HG03175 (cell line): ENCODE data around the gene HYDIN.

Source experiments
- ATAC-seq: cut with Tn5 transposase; IDR thresholded peaks from one replicate; pipeline ENCODE4 v1.9.1; 2021; ENCODE audit warnings: mild to moderate bottlenecking, moderate library complexity; ENCODE audit not compliant: unreplicated experiment

HYDIN gene

DNA sequence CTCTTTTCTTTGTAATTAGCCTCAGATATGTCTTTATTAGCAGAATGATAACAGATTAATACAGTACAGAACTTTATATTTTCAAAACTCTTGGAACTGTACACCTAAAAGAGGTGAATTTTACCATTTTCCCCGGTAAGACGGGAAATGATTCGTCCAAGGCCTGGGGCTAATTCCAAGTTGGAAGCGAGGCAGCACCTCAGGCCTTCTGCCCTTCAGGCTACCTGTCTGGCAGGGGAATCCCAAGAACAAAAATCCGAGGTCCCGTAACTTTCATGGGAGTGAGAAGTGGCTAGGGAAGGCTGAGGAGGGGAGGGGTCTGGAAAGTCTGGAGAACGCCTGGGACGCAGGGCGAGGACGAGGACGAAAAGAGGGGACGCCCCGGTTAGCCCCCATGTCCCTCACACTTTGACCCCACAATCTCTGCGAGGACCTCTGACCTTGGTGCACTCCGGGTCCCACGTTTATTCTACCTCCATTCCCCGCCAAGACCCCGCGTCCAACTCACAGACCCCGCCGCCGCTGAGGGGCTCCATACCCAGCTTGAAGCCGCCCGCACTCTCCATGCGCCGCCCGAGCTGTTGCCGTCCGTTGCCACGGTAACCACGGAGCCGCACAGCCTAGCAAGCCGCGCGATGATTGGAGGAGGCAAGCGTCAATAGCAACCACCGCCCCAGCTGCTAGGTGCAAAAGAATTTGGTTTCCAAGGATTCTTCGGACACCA lies at the start of gene HYDIN:
Gene HYDIN (minus strand): TSS at position 601 of the 724 bp plus-strand sequence. CDS start 43,827 bp downstream, outside the sequence.
- ATAC-seq, result no peak

DNA sequence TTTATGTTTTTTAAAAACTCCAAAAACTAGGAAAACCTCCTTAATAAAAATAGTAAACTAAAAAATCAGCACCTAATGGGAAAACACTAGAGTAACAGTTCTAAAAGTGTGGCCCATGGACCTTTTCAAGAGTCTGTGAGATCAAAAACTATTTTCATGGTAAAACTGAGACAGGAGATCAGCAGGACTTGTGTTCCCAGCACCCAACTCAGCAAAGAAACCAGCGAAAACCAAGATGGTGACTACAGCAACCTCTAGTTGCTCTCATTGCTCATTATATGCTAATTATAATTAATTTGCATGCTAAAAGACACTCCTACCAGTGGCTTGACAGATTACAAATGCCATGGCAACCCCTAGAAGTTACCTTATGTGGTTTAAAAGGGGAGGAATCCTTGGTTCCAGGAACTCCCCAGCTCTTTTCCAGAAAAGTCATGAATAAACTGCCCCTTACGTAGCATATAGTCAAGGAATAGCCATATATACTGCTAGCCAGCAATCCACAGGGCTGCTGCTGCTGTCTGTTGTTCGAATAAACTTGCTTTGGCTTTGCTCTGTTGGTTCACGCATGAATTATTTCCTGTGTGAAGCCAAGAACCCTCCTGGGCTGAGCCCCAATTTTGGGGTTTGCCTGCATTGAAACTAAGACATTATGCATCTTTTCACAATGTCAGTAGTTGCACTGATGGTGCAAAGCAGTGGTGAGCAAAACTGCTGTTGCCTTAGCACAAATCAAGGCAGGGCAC lies 46.2 kb upstream of the HYDIN start:
- ATAC-seq, result no peak

DNA sequence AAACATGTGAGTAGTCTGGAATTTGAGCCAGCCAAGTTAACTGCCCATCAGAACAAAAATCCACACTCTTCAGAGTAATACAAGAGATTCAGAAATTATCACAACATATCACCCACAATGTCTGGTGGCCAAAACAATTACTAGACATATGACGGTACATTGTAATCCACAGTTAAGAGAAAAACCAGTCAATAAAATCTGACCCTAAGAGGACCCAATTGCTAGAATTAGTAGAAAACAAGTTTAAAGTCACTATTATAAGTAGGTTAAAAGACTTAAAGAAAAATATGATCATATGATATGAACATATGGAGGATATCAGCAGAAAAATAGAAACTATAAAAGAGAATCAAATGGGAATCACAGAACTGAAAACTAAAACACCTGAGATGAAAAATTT lies 42.9 kb upstream of the HYDIN start:
- no peak for ATAC-seq

DNA sequence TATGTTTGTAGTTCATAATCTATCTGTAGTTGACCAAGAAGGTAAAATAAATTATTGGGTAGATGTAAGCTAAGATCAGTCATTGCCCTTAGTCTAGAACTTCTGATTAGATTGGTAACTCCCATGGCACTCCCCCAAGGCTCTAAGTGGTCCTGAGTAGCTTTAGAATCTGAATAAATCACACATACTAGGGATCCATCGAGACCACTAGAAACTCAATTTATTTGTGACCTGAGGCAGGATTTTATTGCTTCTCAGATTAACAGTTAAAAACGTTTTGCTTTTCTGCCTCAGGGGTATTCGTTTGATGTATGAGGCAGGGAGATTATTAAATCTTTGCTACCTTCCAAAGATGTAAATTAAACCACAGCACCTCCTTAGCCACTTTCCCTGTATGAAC lies 33.8 kb upstream of the HYDIN start:
- no peak for ATAC-seq

DNA sequence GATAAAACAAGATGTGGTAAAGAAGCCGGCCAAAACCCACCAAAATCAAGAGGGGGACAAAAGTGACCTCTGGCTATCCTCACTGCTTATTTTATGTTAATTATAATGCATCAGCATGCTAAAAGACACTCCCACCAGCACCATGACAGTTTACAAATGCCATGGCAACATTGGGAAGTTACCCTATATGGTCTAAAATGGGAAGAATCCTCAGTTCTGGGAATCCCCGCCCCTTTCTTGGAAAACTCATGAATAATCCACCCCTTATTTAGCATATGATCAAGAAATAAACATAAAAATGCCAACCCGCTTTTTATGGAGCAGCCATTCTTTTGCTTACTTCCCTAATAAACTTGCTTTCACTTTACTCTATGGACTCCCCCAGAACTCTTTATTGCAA lies 33.1 kb upstream of the HYDIN start:
- no peak for ATAC-seq

DNA sequence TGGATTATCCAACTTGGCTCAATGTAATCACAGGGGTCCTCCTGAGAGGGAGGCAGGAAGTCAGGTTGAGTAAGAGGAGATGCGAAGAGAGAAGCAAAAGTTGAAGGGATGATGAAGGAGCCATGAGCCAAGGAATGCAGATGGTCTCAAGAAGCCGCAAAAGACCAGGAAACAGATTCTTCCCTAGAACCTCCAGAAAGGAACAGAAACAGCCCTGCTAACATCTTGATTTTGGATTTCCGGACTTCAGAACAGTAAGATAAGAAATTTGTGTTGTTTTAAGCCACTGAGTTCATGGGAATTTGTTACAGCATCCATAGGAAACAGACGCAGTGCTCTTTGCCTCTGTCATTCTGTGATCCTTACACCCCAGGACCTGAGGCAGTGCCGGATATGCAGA lies 31.9 kb upstream of the HYDIN start:
- ATAC-seq, result no peak

DNA sequence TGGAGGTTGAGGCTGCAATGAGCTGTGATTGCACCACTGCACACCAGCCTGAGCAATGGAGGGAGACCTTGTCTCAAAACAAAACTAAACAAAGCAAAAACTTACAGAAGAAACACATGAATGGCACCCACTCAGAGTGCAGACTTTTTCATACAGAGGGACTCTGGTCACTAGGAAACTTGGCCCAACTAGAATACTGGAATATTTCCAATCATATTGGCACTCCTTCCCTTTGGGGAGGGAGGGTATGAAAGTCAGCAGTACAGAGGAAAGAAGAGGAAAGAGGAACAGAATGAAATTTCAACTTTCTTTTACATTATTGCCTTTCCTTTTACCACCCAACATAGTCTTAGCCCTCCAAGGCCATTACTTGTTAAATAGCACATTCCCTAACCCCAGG lies 30.5 kb upstream of the HYDIN start:
- no peak for ATAC-seq

DNA sequence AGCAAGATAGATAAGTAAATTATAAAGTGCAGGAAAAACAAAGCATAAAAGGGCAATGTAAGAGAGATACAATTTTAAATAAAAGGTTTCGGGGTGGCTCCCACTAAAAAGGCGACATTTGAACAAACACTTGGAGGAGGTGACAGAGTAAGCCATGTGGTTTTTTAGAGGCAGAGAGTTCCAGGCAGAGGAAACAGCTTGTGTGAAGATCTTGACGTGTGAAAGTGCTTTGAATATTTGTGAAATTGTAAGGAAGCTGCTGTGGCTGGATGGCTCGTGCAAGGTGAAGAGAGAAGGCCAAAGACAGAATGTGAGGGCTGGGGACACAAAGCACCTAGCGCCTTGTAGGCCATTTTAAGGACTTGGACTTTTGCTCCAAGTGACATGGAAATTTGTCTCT lies 28.6 kb upstream of the HYDIN start:
- ATAC-seq, result no peak

DNA sequence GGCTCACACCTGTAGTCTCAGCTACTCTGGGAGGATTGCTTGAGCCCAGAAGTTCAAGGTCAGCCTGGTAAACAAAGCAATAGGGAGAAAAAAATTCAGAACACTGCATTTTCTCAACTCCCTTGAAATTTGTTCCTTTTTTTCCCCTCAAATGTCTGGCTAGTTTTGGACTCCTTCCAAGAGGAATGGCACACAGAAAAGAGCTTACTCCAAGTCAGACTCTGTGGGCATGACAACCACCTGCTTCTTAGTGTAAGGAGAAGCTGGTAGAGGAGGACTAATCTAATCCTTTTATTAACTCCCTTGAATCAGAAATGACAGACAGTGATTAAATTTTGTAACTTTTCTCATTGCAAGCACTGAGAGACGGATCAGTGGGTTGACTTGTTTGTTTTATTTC lies 27.9 kb upstream of the HYDIN start:
- no peak for ATAC-seq

DNA sequence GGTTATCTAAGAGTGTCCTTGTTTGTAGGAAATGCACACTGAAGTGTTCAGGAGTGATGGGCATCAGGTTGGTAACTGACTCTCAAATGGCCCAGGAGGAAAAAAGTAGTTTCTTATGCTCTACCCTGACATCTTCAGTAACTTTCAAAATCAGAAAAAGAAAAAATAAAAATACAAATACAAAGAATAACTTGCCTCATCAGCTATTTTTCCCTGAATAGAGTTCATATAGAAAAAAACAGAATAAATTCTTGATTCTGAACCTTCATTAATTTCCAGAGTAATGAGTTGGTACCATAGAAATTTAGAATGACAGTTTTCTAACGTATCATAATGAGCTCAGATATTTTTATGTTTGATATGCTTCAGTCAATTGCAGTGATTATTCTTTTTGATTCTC lies 27.2 kb upstream of the HYDIN start:
- no peak for ATAC-seq

DNA sequence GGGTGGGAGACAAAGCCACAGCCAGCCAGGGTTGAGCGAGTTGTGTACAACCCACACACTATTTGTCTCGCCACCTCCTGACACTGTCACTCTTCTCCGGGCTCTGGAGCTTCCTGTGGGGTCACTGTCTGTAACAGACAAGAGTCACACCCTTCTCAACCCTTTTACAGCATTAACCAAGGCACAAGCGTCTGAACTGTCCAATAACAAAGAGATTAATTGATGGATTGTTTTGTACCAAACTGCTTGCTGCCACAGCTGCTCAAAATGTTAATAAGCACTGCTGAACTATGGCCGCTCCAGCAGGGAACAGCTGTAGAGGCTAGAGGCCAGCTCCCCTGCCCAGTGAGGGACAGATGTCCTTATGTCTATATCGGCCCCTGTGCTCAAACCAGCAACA lies 25.2 kb upstream of the HYDIN start:
- no peak for ATAC-seq

DNA sequence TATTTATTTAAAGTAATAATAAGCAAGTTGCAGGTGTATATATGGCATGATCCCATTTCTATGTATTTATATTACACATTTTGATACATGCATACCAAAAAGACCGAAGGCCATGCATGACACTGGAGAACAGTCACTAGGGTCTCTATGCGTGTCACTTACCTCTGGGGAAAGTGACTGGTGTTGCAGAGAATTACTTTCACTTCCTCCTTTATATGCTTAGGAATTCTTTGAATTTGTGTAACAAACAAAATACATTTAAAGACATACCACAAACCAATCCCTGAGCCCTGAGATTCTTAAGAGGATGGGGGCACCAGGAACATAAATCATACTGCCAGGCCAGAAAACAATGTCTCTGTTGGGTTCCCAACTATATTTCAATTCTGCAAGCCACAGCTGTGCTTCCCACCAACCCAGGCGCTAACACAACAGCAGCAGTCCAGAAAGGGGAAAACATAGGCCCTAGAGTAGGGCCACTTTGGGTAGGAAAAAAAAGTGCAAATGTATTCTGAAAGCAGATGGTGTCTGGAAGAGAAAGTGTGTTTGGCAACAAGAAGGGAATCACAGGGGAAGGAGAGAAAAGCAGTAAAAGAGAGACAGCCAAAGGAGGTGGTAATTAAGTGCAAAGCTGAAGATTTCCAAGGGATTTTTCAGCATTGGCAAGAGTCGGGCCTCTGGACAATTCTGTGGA lies 24.5 kb upstream of the HYDIN start:
- no peak for ATAC-seq

DNA sequence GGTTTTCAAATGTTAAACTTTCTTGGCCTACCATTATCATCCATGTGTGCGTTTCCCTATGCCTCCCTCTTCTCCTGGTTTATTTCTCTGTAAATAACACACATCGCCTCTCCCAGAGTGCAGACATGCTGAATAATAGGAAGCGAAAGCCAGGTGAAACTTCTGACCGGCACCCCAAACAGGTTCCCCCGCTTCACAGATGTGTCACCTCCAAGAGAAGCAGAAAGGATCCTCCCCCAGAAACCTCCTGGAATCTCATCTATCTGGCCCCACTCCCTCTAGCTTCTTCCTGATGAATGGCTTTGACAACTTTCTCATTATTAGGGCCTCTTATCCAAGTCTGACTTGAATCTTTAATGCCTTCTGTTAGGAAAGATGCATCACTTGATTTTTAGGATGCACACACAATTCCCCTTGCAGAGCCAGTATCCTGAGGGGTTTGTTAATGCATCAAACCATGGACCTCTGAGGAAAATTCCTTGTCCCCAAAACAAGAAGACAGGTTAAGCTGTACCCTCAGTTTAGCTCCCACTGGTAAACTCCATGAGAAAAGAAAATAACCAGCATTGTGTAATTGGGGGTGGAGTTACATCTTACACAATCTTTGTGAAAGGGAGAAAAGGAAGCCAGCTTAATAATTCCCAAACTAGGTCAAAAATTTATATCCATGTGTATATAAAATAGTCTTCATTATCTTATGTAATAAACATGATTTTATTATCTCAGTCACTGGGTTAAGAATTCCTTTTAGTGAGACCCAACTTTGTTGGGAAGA lies 20.1 kb upstream of the HYDIN start:
- ATAC-seq, result no peak

DNA sequence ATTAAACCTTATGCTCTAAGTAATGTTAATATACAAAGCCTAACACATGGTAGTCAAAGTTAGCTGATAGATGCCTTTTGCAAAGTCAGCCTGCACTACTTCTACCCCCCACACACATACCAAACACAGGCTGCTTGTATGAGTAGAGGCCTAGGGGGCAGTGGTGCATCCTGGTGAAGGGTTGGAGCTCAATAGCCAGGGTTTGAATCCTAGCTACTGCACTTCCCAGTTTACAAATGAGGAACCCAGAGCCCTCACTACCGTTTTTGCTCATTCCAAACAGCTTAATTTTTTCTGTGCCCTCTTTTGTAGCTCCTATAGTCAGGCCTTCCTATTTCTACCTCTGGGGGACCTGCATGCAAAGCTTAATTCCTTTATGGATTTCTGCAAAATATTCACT lies 18.9 kb upstream of the HYDIN start:
- no peak for ATAC-seq

DNA sequence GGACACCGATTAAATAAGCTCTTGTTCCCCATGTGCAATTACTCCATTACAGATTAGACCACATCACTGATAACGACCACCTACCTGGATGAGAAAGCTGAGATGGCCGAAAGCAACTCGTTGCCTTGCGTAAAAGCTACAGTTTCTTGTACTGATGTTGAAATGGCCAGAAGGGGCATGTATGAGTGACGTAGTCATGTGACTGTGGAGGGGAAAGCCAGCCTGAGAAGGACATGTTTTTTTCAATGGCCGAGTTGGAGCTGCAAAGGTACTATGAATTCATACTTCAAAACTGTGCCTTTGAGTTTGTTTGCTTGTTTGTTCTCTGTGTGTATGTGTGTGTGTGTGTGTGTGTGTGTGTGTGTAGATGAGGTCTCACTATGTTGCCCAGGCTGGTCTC lies 17.0 kb upstream of the HYDIN start:
- ATAC-seq, result no peak

DNA sequence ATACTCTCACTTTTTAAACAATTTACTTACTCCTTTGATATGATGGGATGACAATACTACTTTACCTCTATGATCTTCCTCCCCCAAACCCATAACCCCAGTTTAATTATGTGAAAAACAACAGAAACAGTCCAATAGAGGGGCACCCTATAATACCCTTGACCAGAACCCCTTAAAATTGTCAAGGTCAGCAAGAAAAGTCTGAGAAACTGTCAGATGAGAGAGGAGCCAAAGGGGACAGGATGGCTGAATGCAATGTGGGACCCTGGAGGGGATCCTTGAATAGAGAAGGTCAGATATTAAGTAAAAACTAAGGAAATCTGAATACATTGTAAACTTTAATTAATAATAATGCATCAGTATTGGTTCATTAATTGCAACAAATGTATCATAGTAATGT lies 15.8 kb upstream of the HYDIN start:
- no peak for ATAC-seq

DNA sequence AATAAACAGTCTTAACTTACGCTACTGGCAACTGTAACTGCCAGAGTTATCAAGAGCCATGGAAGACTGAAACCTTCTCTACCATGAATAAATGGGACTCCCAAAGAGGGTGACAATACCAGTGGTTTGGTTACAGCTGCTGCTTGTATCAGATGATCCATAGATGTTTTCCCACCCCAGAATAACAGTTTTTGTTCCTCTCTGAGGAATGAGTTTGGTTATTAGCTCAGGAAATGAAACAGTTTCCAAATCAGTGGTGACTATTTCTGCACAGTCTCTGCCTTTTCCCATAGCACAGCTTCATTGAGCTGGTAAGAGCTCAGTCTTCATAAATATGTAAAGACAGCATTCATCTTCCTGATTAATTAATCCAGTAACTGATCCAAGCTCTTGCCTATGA lies 14.0 kb upstream of the HYDIN start:
- no peak for ATAC-seq

DNA sequence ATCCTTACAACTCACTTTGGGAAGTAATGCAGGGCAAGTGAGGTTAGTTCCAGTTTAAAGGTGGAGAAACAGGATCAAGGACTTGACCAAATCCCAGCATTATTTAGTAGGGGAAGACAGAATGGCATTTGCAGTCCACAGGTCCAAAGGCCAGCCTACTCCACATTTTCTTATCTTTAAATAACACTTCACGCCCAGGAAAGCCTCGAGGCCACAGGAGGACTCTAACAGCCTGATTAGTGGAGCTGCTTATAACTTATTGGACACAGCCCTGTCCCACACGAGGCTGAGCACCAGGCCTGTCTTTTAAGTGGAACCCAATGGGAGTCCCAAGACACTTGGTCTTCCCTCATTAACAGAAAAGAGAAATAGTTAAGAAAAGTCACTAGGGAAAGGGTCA lies 12.1 kb upstream of the HYDIN start:
- ATAC-seq, result no peak

DNA sequence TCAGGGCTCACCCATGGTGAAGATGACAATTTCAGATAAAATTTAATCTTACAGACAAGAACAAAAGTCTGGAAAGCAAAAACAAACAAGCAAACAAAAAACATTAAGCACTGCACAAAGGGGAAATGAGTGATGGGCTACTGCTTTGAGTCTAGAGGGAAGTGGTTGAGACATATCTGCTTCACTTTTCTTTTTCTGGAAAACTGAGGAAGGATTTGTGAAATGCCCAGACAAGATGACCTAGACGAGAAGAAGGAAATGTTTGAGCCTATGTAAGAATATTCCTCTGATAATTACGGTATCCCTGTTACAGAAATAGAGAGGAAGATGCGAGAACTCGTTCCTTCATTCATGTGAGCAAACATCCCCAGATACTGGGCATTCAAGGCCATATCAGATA lies 11.5 kb upstream of the HYDIN start:
- ATAC-seq, result no peak

DNA sequence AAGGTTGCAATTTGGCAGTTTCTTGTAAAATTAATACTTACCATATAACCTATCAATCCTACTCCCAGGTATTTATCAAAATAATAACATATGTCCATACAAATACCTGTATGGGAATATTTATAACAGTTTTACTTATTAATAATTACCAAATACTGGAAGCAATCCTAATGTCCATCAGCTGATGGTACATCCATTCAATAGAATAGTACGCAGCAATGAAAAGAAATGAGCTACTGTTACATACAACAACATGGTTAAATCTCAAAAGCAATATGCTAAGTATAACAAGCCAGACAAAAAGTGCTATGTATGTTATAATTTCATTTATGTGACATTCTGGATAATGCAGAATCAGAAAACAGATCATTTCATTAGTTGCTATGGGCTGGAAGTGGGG lies 1.2 kb downstream of the HYDIN start:
- ATAC-seq, result no peak
